Smooth muscle cell (in vitro differentiated cells): Measurements from ENCODE around the gene COX18. TPM values are rescaled to one million over a fixed set of nuclear protein-coding genes. Genes with fewer than 3 reads are reported as not detected.

ENCODE experiments used
- DNase-seq: peaks from one replicate; lab custom pipeline; 2025; ENCODE audit not compliant: unreplicated experiment; lab: John Stamatoyannopoulos, UW
- H2AFZ ChIP-seq: fragments of 200-600 bp; sonication (generic); 2 replicates; pipeline ENCODE4 v1.6.0; 2016; ENCODE audit warnings: antibody characterized with exemption, low read depth, mild to moderate bottlenecking
- H3F3A ChIP-seq: fragments of 200-600 bp; sonication (generic); 2 replicates; pipeline ENCODE4 v1.6.0; 2017; ENCODE audit warnings: antibody characterized with exemption, low read depth
- H3K27ac ChIP-seq: fragments of 200-600 bp; sonication (generic); 2 replicates; pipeline ENCODE4 v1.5.1; 2016; ENCODE audit warnings: low read depth, mild to moderate bottlenecking
- H3K27me3 ChIP-seq: fragments of 200-600 bp; sonication (generic); 2 replicates; pipeline ENCODE4 v1.6.1; 2016; ENCODE audit warnings: low read depth, mild to moderate bottlenecking
- H3K36me3 ChIP-seq: fragments of 200-600 bp; sonication (generic); 2 replicates; pipeline ENCODE4 v1.5.1; 2016; ENCODE audit warnings: low read depth
- H3K4me1 ChIP-seq: fragments of 200-600 bp; sonication (generic); 2 replicates; pipeline ENCODE4 v1.5.1; 2016; ENCODE audit warnings: low read depth
- H3K4me2 ChIP-seq: fragments of 200-600 bp; sonication (generic); 2 replicates; pipeline ENCODE4 v1.6.0; 2016; ENCODE audit warnings: mild to moderate bottlenecking
- H3K4me3 ChIP-seq: fragments of 200-600 bp; sonication (generic); 2 replicates; pipeline ENCODE4 v1.5.1; 2016; ENCODE audit warnings: mild to moderate bottlenecking
- H3K79me2 ChIP-seq: fragments of 200-600 bp; sonication (generic); 2 replicates; pipeline ENCODE4 v1.6.0; 2016; ENCODE audit warnings: low read depth, mild to moderate bottlenecking
- H3K9ac ChIP-seq: fragments of 200-600 bp; sonication (generic); 2 replicates; pipeline ENCODE4 v1.6.0; 2016; ENCODE audit warnings: low read depth
- H3K9me3 ChIP-seq: fragments of 200-600 bp; sonication (generic); replicated peaks from 2 replicates; pipeline ENCODE4 v1.5.1; 2016; ENCODE audit warnings: low read depth
- H4K20me1 ChIP-seq: fragments of 200-600 bp; sonication (generic); 2 replicates; pipeline ENCODE4 v1.6.0; 2016; ENCODE audit warnings: low read depth
- CTCF ChIP-seq: fragments of 200-600 bp; sonication (generic); IDR thresholded peaks from 2 replicates; pipeline ENCODE4 v1.5.1; 2017; ENCODE audit warnings: borderline replicate concordance, mild to moderate bottlenecking, antibody characterized with exemption; ENCODE audit not compliant: insufficient read depth, poor library complexity, severe bottlenecking
- WGBS: methylation state at CpG from one replicate; pipeline ENCODE4 v1.1.7; 2016; ENCODE audit warnings: low lambda C conversion rate; 5-methylcytosine and 5-hydroxymethylcytosine counted together
- polyA plus RNA-seq: library from polyadenylated mRNA; unstranded; fragments of >200 nt; fragmentation: Nextera tagmentation; extraction: Ambion mirVana; gene quantifications from 2 replicates; pipeline ENCODE4 v1.2.1, GENCODE V29; 2016
- total RNA-seq: library from RNA; depleted of rRNA; stranded (reverse); fragments of >200 nt; gene quantifications from 2 replicates; pipeline ENCODE4 v1.2.3, GENCODE V29; 2014

Gene COX18
- total and polyA plus RNA-seq, 2 experiments from 2014 or later, result 7.1 to 24.2 TPM

- Histone ChIP-seq H3K27me3 (no peaks in the 10 kb centered on the region), H3K9me3 (no peaks in the 10 kb centered on the region), H4K20me1 (no peaks in the 10 kb centered on the region), H3K4me1 (no peaks in the 10 kb centered on the region), H3K4me2 (no peak overlapping the region), H2AFZ (no peak overlapping the region), H3K4me3 (no peak overlapping the region), H3K27ac (no peak overlapping the region), H3K9ac (no peak overlapping the region), H3F3A (no peaks in the 10 kb centered on the region), H3K79me2 (no peaks in the 10 kb centered on the region), H3K36me3 (no peaks in the 10 kb centered on the region)
- WGBS, result 47% methylated on average over 7 of the region's 7 CpGs
- TF ChIP-seq CTCF, result no peak
- no peak for DNase-seq
Observed at GRCh38 chr4:73045879-73046278, 23.6 kb downstream of the COX18 start.

GRCh38 chr4:73037057-73037456 lies 32.5 kb downstream of the COX18 start:
- H3K9me3 ChIP-seq, result no peaks in the 10 kb centered on the region

GRCh38 chr4:73036123-73036522 lies 33.4 kb downstream of the COX18 start:
- no peaks in the 10 kb centered on the region for H3K36me3 ChIP-seq
- H3K4me2 ChIP-seq, result no peak overlapping the region
- no peaks in the 10 kb centered on the region for H3K4me1 ChIP-seq
- H3K27ac ChIP-seq, result no peak overlapping the region
- no peak for DNase-seq
- H3K27me3 ChIP-seq, result no peaks in the 10 kb centered on the region
- 95% methylated on average over 1 of the region's 1 CpG for WGBS
- H3K4me3 ChIP-seq, result no peak overlapping the region
- H4K20me1 ChIP-seq, result no peaks in the 10 kb centered on the region
- no peak overlapping the region for H2AFZ ChIP-seq
- no peaks in the 10 kb centered on the region for H3K79me2 ChIP-seq
- no peaks in the 10 kb centered on the region for H3K9me3 ChIP-seq
- no peak for TF ChIP-seq CTCF
- no peaks in the 10 kb centered on the region for H3F3A ChIP-seq
- no peak overlapping the region for H3K9ac ChIP-seq

More at GRCh38 chr4:73037057-73037456, 32.5 kb downstream of the COX18 start:
- Histone ChIP-seq H3K4me3 (no peak overlapping the region), H3K27ac (no peak overlapping the region), H3K79me2 (no peaks in the 10 kb centered on the region), H3K4me2 (no peak overlapping the region), H2AFZ (no peak overlapping the region), H4K20me1 (no peaks in the 10 kb centered on the region), H3K27me3 (no peaks in the 10 kb centered on the region), H3K4me1 (no peaks in the 10 kb centered on the region), H3F3A (no peaks in the 10 kb centered on the region), H3K9ac (no peak overlapping the region), H3K36me3 (no peaks in the 10 kb centered on the region)
- no peak for DNase-seq
- 88% methylated on average over 4 of the region's 4 CpGs for whole genome bisulfite sequencing
- no peak for TF ChIP-seq CTCF

GRCh38 chr4:73034896-73035295 lies 34.6 kb downstream of the COX18 start:
- Histone ChIP-seq H3K27ac (no peak overlapping the region), H3K4me3 (no peak overlapping the region), H3K9ac (no peak overlapping the region), H3K4me2 (no peak overlapping the region), H4K20me1 (no peaks in the 10 kb centered on the region), H3K4me1 (no peaks in the 10 kb centered on the region), H3F3A (no peaks in the 10 kb centered on the region), H2AFZ (no peak overlapping the region), H3K79me2 (no peaks in the 10 kb centered on the region), H3K36me3 (no peaks in the 10 kb centered on the region), H3K9me3 (peaks cover 5% of the 10 kb centered on the region), H3K27me3 (no peaks in the 10 kb centered on the region)
- no peak for TF ChIP-seq CTCF
- 68% methylated on average over 2 of the region's 2 CpGs for WGBS
- no peak for DNase-seq
